NCI-H1436 treated with DMSO at 0.1 percent for 48 hours (cell line): ENCODE measurements around the gene INAVA.

ENCODE experiments used
- DNase-seq: peaks from one replicate; lab custom pipeline; 2025; lab: John Stamatoyannopoulos, UW

The INAVA gene, protein sequence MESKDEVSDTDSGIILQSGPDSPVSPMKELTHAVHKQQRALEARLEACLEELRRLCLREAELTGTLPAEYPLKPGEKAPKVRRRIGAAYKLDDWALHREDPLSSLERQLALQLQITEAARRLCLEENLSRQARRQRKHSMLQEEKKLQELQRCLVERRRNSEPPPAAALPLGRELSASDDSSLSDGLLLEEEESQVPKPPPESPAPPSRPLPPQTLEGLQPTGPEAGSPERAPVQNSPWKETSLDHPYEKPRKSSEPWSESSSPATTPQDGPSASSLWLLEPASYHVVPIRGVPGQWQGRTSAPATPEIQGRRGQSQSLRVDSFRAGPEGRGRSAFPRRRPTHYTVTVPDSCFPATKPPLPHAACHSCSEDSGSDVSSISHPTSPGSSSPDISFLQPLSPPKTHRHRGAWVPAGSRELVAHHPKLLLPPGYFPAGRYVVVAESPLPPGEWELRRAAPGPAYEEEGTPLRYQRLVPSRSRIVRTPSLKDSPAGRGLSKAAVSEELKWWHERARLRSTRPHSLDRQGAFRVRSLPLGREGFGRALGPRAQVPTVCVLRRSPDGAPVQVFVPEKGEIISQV

DNA sequence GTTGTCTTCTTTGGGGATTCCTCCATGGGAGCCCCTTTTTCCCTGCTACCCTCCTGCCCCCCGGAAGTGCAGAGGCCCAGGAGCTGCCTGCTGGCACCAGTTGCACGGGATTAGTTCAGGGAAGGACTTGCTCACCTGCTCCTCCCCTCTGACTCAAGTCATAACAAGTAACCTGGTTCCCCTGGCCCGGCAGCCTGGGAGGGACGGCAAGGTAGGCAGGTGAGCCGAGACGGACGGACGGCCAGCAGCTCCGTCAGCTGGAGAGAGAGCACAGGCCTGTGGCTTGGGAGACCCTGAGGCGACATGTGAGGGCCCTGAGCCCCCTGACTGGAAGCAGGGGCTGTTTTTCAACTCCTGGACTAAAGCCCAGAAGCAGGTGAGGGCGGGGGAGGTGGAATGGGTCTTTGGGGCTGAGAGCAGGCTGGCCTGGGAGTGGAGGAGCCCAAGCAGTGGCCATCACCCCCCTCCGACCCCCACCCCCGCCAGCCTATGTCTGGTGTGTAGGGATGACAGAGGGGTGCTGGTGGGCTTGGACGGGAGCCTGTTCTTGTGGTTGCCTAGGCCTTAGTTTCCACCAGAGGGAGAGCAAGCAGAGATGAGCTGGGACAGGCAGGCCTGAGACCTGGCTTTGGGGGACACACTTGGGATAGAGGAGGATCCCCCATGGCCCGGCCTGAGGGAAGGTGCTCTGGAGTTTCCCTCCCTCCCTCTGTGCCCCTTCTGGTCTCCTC lies at the start of gene INAVA:
Gene INAVA (plus strand): TSS at position 189 of the 731 bp plus-strand sequence. CDS start 3,501 bp downstream, outside the sequence.
- no peak for DNase-seq

DNA sequence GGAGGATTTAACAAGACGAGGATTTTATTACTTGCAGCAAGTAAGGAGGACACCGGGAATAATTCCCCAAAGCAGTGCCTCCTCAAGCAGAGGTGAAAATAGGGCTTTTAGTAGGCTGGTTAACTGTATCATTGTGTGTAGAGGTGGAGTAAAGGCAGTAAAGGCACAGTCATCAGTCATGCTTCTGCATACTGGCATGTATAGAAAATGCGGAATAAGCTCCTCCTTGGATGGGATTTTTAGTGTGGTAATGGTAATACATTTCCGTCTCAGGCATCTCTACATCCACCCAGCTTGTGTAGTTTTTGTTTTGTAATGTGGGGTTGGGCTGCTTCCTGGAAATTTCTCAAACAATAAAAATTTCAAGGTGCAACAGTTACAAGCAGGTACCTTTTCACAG lies 49.3 kb upstream of the INAVA start:
- DNase-seq, result no peak

DNA sequence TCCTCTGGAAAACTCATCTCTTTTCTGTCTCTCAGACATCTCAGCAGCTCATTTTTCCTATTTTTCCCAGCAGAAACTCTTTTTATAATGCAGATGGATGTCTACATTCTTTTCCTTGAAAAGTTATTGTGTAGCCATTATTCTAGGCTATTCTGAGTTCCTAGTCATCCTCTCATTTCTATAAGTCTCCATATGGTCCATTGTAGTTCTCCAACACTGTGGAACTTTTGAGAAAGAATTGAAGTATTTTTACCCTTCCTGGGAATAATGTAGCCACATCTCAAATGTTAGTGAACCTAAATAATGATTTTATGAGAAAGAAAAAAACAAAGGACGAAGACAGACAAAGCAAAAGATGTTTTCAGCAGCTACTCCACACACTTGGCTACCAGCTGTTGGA lies 48.3 kb upstream of the INAVA start:
- DNase-seq, result no peak

DNA sequence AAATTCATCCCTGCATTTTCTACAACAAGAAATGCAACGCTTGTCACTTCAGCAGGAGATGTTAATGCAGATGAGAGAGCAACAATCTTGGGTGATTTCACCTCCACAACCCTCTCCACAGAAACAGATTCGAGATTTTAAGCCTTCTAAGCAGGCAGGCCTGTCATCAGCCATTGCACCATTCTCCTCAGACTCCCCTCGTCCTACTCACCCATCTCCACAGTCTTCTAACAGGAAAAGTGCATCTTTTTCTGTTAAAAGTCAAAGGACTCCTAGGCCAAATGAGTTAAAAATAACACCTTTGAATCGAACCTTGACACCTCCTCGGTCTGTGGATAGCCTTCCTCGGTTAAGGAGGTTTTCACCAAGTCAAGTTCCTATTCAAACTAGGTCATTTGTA lies 45.3 kb upstream of the INAVA start:
- DNase-seq, result no peak

DNA sequence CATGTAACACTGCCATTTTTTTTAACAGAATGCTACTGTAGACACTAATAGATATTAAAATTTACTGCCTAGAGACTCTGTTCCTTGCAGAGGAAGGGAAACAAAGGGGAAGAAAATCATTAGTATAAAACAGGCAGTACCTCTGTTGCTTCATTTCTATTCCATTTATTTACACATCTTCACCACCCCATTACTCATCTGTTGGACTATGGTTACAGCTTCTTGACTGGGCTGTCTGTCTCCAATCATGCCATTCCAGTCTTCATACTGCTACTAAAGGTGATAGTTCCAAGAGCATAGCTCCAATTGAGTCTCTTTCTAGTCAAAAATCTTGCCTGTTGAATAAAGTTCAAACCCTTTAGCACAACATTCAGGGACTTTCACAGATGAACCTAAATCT lies 44.1 kb upstream of the INAVA start:
- DNase-seq, result no peak

DNA sequence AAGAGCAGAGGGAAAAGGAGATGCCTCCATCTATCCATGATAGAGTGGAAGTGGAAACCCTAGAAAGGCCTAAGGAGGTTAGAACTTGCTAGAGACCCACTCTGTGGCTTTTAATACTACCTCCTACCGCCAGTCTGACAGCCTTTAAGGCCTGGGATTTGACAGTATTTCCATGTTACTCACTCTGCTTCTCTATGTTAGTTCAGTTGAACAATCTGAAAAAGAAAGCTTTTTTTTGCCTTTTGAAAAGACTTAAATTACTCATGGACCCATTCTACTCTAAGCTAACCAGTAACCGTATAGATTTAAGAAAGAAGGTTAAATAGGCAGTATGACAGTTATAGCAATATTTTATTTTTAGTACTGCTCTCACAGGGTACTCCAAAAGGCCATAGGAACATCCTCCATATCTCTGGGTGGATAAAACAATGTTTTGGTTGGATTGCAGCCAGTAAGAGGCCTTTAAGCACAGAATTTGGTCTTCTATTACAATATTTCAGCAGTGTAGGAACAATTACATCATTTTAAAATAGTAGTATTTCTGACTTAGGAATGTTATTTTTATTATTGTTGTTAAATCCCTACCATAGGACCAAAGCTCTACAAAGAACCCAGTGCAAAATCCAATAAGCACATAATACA lies 37.9 kb upstream of the INAVA start:
- DNase-seq, result no peak

DNA sequence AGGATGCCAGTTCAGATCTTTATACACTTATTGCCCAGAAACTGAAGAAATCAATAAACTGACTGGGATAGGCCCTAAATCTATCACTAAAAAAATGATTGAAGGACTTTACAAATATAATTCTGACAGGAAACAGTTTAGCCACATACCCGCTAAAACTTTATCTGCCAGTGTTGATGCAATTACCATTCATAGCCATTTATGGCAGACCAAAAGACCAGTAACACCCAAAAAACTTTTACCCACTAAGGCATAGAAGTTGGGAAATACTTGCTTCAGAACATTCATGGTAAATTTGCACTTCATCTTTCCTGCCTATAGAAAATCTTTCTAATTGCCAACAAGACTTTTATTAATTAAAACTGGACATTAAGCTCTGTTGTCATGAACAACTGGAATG lies 36.9 kb upstream of the INAVA start:
- no peak for DNase-seq

DNA sequence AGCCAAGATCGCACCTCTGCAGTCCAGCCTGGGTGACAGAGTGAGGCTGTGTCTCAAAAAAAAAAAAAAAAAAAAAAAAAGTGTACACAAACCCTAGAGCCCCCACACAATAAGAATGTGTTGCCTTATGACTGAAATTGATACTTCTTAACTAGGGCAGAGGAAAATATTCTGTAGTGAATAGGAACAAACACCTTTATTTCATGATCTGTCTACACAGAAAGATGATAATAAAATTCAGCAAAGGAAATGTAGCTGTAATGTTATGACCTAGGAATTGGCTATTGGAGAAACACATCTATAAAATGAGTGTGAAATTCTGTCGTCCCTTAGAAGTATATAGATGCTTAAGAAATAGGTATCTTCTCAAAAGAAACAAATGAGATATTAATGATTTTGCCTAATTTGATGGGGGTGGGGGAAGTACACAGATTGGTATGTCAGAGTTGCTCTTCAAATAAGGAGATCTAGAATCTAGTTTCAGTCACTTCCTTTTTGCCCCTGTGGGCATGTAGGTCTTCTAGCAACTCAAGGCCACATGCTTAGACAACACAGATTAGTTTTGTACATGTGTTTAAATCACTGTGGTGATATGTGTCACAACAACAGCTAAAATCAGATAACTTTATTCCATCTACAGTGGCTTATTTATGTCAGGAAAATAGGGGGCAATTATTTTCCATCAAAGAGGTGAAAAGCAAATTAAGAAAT lies 32.6 kb upstream of the INAVA start:
- no peak for DNase-seq

DNA sequence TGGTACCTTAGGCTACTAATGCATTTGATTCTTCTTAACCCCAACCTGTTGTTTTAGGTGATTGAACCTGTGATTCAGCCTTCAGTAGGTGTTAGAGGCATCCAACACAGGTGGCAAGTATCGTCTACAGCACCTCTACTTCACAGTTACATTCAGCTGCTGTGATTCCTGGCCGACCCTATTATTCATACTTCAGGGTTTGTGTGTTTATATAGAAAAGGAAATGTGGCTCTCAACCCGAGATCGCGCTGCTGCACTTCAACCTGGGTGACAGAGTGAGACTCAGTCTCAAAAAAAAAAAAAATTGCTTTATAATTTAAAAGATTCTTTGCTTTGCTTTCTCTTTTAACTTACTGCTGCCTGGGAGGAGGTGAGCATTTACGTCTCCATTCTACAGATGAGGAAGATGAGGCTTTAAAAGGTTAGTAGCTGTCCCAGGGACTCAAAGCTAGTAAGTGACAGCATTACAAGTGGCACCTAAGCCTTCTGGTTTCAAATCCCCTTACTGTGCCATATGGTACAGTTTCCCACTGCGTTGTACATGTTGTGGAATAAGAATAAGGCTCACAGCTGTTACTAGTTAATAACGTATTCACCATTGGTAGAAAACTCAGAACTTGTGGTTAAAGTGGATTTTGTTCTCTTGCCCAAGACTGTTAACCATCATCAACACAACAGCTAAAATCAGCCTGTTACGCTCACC lies 31.8 kb upstream of the INAVA start:
- no peak for DNase-seq

DNA sequence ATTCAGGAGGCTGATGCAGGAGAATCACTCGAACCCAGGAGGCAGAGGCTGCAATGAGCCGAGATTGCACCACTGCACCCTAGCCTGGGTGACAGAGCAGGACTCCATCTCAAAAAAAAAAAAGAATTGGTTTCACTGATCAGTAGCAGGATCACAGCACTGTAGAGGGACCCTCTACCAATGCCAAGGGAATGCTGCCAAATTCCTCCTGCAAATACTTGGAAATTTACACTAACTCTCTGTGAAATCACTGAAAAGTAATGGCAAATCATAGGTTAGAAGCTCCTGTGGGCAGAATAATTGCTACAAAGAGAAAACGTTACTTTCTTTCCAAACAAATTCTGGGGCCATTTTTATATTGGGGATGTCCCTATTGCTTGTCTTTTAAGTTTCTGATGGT lies 28.6 kb upstream of the INAVA start:
- no peak for DNase-seq

DNA sequence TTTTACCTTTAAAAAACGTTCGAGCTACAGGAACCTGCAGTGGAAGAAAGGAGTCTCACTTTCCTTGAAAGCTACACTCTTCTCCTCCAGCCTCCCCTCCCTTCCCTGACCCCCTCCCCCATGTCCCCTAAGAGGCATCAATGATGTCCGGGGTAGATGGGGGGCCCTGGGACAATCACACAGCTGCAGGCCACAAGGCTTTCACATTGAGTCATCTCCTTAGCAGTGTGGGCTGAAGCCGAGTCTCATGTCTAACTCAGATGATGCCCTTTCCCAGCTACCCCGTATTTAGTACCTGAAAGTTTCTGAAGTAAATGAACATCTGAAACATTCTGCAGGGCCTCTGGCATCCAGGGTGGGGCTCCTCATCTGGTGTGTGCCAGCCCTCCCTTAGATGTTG lies 28.2 kb upstream of the INAVA start:
- DNase-seq, result no peak

DNA sequence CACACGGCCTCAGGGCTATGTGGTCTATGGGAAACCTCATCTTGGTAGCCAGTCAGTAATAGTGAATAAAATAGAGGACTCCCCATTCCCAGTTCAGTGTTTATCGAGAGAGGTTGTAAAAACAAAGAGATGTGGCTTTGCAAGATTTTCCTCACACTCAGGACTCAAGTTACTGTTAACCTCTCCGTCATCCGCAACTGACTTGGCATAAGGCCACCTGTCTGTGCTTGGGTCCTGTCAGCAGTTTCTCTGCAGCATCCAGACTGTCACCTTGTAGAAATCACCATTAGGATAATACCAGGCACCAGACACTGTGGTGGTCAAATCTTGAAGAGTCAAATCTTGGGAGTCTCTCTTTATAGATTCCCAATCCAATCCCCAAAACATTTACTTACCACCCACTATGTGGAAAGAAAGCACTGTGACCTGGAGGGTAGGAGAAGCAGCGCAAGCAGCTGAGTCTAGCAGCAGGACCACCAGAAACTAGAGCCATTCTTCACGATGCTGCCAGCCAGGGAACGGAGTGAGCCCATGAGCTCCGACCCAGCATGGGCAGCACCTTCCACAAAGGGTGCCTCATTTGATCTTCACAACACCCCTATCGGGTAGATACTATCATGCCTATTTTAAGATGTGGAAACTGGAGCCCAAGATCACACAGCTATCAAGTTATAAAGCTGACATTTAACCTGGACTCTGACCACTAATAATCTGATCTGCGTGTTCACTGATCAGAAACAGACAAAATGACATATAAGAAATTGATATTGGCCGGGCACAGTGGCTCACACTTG lies 27.5 kb upstream of the INAVA start:
- DNase-seq, result no peak

DNA sequence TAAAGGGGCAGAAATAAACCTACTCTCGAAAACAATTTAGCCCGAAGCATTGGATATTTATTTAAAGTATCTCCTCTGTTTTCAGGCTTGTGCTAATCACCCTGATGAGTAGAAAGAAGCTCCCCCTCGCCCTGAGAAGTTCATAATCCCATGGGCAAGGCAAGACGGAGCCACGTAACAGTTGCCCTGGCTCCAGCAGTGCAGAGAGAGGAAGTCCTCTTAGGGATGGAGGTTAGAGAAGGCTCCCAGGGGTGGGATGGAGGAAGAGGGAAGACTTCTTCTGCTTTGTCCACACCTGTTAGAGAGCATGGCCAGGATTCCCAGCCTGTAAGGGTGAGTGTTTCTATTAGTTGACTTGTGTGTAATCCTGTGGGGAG lies 25.3 kb upstream of the INAVA start:
- no peak for DNase-seq

DNA sequence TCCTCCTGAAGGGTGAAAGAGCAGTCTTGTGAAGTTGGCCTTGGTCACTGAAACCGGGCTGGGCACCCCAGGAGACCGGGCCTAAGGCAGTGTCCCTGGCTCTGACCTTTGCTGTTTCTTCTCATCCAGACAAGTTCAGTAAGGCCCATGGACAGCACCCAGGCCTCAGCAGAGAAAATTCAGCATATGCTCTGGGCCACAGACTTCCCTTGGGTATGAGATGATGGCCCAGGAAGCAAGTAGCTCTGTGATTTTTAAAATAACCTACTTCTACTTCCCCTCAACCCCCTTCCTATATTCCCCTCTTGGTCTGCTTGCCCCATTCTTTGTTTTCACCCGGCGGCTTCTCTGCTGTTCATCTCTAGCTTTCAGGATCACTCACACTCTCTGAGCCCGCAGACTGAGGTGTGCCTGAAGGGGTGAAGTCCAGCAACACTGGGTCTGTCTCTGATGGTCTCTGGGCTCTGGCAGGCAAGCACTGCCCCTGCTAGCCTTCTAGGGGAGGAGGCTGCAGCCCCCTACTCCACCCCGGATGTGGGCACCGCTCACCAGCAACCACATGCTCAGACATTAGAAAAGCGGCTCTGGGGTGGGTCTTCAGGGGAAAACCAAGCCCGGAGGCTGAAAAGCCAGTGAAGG lies 24.8 kb upstream of the INAVA start:
- no peak for DNase-seq

DNA sequence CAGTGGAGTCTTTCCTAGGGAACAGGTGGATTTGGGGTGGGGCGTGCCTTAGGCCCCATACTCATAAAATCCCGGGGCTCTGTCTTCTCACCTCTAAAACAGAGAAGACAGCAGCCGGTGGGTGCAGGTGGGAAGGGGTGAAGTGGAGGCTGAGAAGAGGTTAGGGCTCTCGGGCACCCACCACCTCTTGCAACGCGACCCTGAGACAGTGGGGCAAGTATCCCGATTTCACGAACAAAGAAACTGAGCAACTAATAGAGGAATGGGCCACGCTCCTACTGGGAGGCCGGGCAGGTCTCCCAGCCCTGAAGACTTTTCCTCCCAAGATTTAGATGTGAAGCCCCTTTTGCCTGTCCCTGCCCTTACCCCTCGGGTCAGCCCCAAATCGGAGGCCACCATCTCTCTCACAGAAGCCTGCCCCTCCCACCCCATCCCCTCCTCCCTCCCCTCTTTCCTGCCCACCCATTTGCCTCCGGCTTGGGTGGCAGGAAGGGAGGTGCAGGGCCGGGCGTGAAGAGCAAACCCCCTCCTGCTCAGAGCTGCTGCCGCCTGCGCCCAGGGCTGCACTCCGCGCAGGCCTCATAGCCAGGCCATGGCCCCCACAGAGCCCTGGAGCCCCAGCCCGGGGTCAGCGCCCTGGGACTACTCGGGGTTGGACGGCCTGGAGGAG lies 22.1 kb upstream of the INAVA start, which contains the start of gene GPR25:
Gene GPR25 (plus strand): TSS at position 536 of the 670 bp plus-strand sequence. CDS start 57 bp downstream, at position 593.
- no peak for DNase-seq

DNA sequence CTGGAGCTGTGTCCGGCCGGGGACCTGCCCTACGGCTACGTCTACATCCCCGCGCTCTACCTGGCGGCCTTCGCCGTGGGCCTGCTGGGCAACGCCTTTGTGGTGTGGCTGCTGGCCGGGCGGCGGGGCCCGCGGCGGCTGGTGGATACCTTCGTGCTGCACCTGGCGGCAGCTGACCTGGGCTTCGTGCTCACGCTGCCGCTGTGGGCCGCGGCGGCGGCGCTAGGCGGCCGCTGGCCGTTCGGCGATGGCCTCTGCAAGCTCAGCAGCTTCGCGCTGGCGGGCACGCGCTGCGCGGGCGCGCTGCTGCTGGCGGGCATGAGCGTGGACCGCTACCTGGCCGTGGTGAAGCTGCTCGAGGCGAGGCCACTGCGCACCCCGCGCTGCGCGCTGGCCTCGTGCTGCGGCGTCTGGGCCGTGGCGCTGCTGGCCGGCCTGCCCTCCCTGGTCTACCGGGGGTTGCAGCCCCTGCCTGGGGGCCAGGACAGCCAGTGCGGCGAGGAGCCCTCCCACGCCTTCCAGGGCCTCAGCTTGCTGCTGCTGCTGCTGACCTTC lies 21.5 kb upstream of the INAVA start:
- no peak for DNase-seq

DNA sequence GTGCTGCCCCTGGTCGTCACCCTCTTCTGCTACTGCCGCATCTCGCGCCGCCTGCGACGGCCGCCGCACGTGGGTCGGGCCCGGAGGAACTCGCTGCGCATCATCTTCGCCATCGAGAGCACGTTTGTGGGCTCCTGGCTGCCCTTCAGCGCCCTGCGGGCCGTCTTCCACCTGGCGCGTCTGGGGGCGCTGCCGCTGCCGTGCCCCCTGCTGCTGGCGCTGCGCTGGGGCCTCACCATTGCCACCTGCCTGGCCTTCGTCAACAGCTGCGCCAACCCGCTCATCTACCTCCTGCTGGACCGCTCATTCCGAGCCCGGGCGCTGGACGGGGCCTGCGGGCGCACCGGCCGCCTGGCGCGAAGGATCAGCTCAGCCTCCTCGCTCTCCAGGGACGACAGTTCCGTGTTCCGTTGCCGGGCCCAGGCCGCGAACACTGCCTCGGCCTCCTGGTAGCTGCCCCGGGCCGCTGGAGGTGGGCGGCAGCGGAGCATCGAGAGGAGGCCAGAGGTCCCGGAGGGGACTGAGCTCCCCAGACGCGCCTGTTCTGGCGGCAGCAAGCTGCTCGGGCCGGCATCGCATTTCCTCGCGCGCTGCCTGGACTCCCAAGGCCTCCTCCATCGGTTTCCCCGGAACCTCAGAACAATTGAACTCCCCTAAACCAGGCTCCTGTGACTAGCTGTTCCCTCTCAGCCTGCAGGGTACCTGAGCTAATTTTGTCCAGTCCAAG lies 20.9 kb upstream of the INAVA start:
- DNase-seq, result no peak

DNA sequence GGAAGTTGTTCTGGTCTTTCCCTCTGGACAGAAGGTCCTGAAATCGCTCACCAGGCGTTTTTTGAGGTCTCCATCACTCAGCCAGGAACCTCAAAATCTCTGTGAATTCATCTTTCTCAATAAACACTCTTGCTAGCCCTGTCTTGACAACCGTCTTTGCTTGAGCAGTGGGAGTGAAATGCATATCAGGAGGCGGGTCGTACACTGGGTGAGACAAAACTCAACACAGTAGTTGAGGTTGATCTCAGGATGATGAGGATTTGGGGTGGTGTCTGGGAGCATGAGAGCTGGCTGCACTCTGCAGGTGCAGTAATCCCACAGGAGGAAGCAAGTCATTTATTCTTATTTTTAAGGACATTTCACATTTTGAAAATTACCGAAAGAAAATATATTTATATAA lies 20.0 kb upstream of the INAVA start:
- DNase-seq, result no peak
